ENCODE results near the gene OSBPL1A.

DNA sequence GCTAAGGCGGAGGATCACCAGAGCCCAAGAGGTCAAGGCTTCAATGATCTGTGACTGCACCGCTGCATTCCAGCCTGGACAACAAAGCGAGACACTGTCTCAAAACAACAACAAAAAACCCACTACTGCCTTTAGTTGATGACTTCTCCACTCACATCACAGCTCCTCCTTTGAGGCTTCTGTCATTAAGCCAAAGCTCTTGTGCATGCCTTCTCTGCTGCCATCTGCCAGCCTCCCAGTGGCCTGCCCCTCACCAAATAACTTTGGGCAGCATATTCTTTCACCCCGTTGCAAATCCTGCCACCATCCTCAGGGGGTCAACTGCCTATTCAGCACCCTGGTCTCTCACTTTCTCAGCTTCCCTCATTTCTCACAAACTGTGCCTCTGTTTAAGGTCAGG, 27.5 kb downstream of the OSBPL1A start:
- TF ChIP-seq POLR2A (IDR thresholded peaks at IDR 0.05; ENCODE audit: low read length) = no peak
- TF ChIP-seq GATA1 (IDR thresholded peaks at IDR 0.05; ENCODE audit: low read depth, low read length) = no peak
